Body of pancreas (tissue), 4 donors: ENCODE data around the gene AFAP1L1.

ENCODE experiments used
- CTCF ChIP-seq, 7 experiments: fragments of 450-650 bp in 4 of 7; fragments of 200-600 bp in 3 of 7; sonication (generic) in 3 of 7; IDR thresholded peaks; one replicate each; pipeline ENCODE4 v1.5.1; 2016 to 2019; ENCODE audit warnings: antibody characterized with exemption in 7 of 7
- POLR2A ChIP-seq, 3 donors: fragments of 450-650 bp; IDR thresholded peaks; one replicate each; pipeline ENCODE4 v1.6.1; 2016; ENCODE audit warnings: antibody characterized with exemption in 3 of 3, mild to moderate bottlenecking in 2 of 3

- no peak for TF ChIP-seq CTCF (IDR thresholded peaks at IDR 0.05)
- no peak for TF ChIP-seq POLR2A (IDR thresholded peaks at IDR 0.05)
Observed at GRCh38 chr5:149274939-149275338, 3.3 kb downstream of the AFAP1L1 start.
